BJ (cell line): ENCODE measurements around the gene SERPINH1. TPM values are rescaled to one million over a fixed set of nuclear protein-coding genes. Genes with fewer than 3 reads are reported as not detected.

Source experiments
- CTCF ChIA-PET: fragments of 350-600 bp; formaldehyde crosslinking; extraction: SDS; loops from one replicate; lab custom pipeline; 2021; ENCODE audit warnings: antibody characterized with exemption, inconsistent platforms; lab: Yijun Ruan, JAX
- POLR2A ChIA-PET: fragments of 300-600 bp; sonication (Branson Sonifier 250); formaldehyde crosslinking; extraction: SDS; loops from one replicate; lab custom pipeline; 2021; ENCODE audit warnings: antibody characterized with exemption; lab: Charles Lee
- DNase-seq: peaks from one replicate; pipeline ENCODE4 v3.0.0-alpha.2; 2011; ENCODE audit warnings: low read depth
- H3K27me3 ChIP-seq: 2 replicates; pipeline ENCODE4 v1.6.0; 2011; ENCODE audit warnings: low read length; ENCODE audit not compliant: control insufficient read depth, insufficient read depth
- H3K36me3 ChIP-seq: 2 replicates; pipeline ENCODE4 v1.5.1; 2011; ENCODE audit warnings: low read length; ENCODE audit not compliant: control insufficient read depth, insufficient read depth
- H3K4me3 ChIP-seq: 2 replicates; pipeline ENCODE4 v1.5.1; 2011; ENCODE audit warnings: low read depth, mild to moderate bottlenecking, control low read depth, low read length
- CTCF ChIP-seq: IDR thresholded peaks from 2 replicates; pipeline ENCODE4 v1.5.1; 2011; ENCODE audit warnings: low read depth, mild to moderate bottlenecking, control low read depth, inconsistent platforms, low read length, moderate library complexity; ENCODE audit not compliant: insufficient read depth
- polyA plus RNA-seq: library from polyadenylated mRNA; depleted of rRNA; stranded (reverse); fragments of >200 nt; gene quantifications from 2 replicates; pipeline ENCODE4 v1.2.3, GENCODE V29; 2011

Gene SERPINH1
- polyA plus RNA-seq, 1 experiment = 1,604 TPM

GRCh38 chr11:75548595-75549272, 13.3 kb upstream of the SERPINH1 start:
- Histone ChIP-seq H3K27me3 (peaks cover 5% of the 10 kb centered on the region), H3K4me3 (no peak overlapping the region), H3K36me3 (no peaks in the 10 kb centered on the region)
- POLR2A ChIA-PET = no interaction called here
- CTCF ChIA-PET = interaction anchor here (0.9 to 2.5 kb wide), 7 partner anchors 14 to 110 kb away, joined by 3 to 31 read pairs (median 5); partner anchors contain the start of genes GDPD5 and SERPINH1
- TF ChIP-seq CTCF = no peak
- no peak for DNase-seq

- Histone ChIP-seq H3K4me3 (no peak overlapping the region), H3K36me3 (no peaks in the 10 kb centered on the region), H3K27me3 (peaks cover 5% of the 10 kb centered on the region)
- CTCF ChIA-PET = interaction anchor here (0.8 to 2.5 kb wide), 7 partner anchors 13 to 94 kb away, joined by 3 to 31 read pairs (median 4); partner anchors contain the start of genes GDPD5 and SERPINH1
- POLR2A ChIA-PET = no interaction called here
- no peak for DNase-seq
- no peak for TF ChIP-seq CTCF
Observed at GRCh38 chr11:75549370-75549958, 12.6 kb upstream of the SERPINH1 start.

- no peak for TF ChIP-seq CTCF
- CTCF ChIA-PET = interaction anchor here (0.6 to 2.9 kb wide), 11 partner anchors 8 to 315 kb away, joined by 3 to 23 read pairs (median 7); no protein-coding TSS in a partner anchor
Observed at GRCh38 chr11:75553182-75553581, 8.9 kb upstream of the SERPINH1 start.

GRCh38 chr11:75553889-75554257, 8.2 kb upstream of the SERPINH1 start:
- H3K4me3 ChIP-seq = no peak overlapping the region

More at GRCh38 chr11:75553182-75553581, 8.9 kb upstream of the SERPINH1 start:
- no peaks in the 10 kb centered on the region for H3K36me3 ChIP-seq
- POLR2A ChIA-PET = interaction anchor here (1.9 kb wide), 1 partner anchor 9 kb away, joined by 22 read pairs; the partner anchor contains the start of gene SERPINH1
- H3K4me3 ChIP-seq = no peak overlapping the region
- no peak for DNase-seq
- no peaks in the 10 kb centered on the region for H3K27me3 ChIP-seq

More at GRCh38 chr11:75553889-75554257, 8.2 kb upstream of the SERPINH1 start:
- CTCF ChIA-PET = interaction anchor here (0.8 to 2.9 kb wide), 13 partner anchors 9 to 314 kb away, joined by 3 to 23 read pairs (median 6); partner anchors contain the start of gene GDPD5
- Histone ChIP-seq H3K36me3 (no peaks in the 10 kb centered on the region), H3K27me3 (no peaks in the 10 kb centered on the region)
- no peak for DNase-seq
- no peak for TF ChIP-seq CTCF
- POLR2A ChIA-PET = interaction anchor here (1.2 to 1.9 kb wide), 2 partner anchors 9 to 12 kb away, joined by 22 to 26 read pairs; partner anchors contain the start of gene SERPINH1
